ENCODE results near the gene RBP5.

RBP5 gene

GRCh38 chr12:7145671-7146070 is 17.0 kb upstream of the RBP5 start:
- no peak for DNase-seq (ENCODE audit: low read depth)

- no peak for DNase-seq (ENCODE audit: low read depth)
Observed at GRCh38 chr12:7144414-7145120, 15.9 kb upstream of the RBP5 start.

GRCh38 chr12:7143564-7143963 is 14.9 kb upstream of the RBP5 start:
- DNase-seq (ENCODE audit: low read depth): no peak

- no peak for DNase-seq (ENCODE audit: low read depth)
Observed at GRCh38 chr12:7142809-7143465, 14.2 kb upstream of the RBP5 start.

GRCh38 chr12:7142056-7142644 is 13.5 kb upstream of the RBP5 start:
- peak; percentile 42 for DNase-seq (ENCODE audit: low read depth)

- no peak for DNase-seq (ENCODE audit: low read depth)
Observed at GRCh38 chr12:7141351-7142005, 12.8 kb upstream of the RBP5 start.

GRCh38 chr12:7139200-7139599 is 10.5 kb upstream of the RBP5 start:
- DNase-seq (ENCODE audit: low read depth): no peak

GRCh38 chr12:7137908-7138307 is 9.2 kb upstream of the RBP5 start:
- no peak for DNase-seq (ENCODE audit: low read depth)

GRCh38 chr12:7136676-7137075 is 8.0 kb upstream of the RBP5 start:
- no peak for DNase-seq (ENCODE audit: low read depth)

GRCh38 chr12:7136071-7136470 is 7.4 kb upstream of the RBP5 start:
- DNase-seq (ENCODE audit: low read depth): no peak

- no peak for DNase-seq (ENCODE audit: low read depth)
Observed at GRCh38 chr12:7134396-7135166, 5.9 kb upstream of the RBP5 start.

- no peak for DNase-seq (ENCODE audit: low read depth)
Observed at GRCh38 chr12:7131502-7131866, 2.8 kb upstream of the RBP5 start.

GRCh38 chr12:7130701-7131501 is 2.2 kb upstream of the RBP5 start:
- DNase-seq (ENCODE audit: low read depth): no peak

GRCh38 chr12:7129872-7130691 is 1.4 kb upstream of the RBP5 start, which contains the start of gene CLSTN3:
CLSTN3 (plus strand) TSS chr12:7130371; CDS start chr12:7130649, 278 bp downstream.
- peak; percentile 55 for DNase-seq (ENCODE audit: low read depth)

GRCh38 chr12:7129287-7129871 is 690 bp upstream of the RBP5 start:
- DNase-seq (ENCODE audit: low read depth): no peak

GRCh38 chr12:7127916-7128626 is 618 bp downstream of the RBP5 start:
- no peak for DNase-seq (ENCODE audit: low read depth)

- DNase-seq (ENCODE audit: low read depth): no peak
Observed at GRCh38 chr12:7125632-7126227, 3.0 kb downstream of the RBP5 start.

- no peak for DNase-seq (ENCODE audit: low read depth)
Observed at GRCh38 chr12:7123806-7124522, 4.7 kb downstream of the RBP5 start.

All from stimulated activated CD8-positive, alpha-beta memory T cell treated with anti-CD3 and anti-CD28 coated beads, Interleukin-7, amount 100 ng/mL, for 24 hours (primary cell).